NCI-H82 treated with DMSO at 0.1 percent for 48 hours (cell line): ENCODE data around the gene ERC2.
A peak's percentile ranks its signal among the peaks of the same experiment; 100 is the strongest.

Experiments
- DNase-seq: peaks from one replicate; lab custom pipeline; 2025; ENCODE audit not compliant: unreplicated experiment; lab: John Stamatoyannopoulos, UW

The ERC2 gene

DNA sequence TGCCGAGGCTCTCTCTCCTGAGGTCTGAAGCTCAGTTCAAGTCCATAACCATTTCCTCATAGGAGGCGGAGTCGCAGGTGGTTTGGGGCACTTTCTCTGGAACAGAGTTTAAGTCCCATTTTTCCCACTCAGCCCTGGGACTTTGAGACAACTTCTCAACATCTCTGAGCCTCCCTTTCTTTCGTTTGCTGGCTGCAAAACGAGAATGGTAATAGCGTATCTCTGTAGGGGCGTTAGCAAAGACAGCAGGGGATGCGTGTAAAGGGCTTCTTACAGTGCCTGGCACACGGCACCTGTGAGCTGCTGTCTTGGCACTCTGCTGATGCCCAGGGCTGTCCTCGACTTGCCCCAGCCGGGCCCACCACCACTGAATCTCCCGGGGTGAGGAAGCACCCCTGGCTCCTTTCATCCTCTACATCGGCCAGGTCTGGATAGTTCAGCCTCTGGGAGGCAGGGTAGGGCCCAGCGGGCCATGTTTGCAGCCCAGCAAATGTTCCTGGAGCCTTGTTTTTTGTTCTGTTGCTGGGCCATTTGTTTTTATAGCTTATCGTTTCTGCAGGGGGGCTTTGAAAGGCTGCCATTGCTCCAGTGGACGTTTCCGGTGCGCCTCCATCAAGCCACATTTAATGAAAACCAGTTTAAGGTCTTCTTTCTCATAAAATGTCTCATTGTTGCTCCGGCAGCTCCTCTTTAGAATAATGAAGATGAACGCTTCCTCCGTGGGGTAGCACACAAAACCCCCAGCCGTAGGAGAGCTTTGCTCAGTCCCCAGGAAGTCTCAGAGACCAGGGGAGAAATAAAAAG is 921.2 kb downstream of the ERC2 start:
- no peak for DNase-seq

GRCh38 chr3:55545995-55546394 is 922.3 kb downstream of the ERC2 start:
- DNase-seq = peak; percentile 1

DNA sequence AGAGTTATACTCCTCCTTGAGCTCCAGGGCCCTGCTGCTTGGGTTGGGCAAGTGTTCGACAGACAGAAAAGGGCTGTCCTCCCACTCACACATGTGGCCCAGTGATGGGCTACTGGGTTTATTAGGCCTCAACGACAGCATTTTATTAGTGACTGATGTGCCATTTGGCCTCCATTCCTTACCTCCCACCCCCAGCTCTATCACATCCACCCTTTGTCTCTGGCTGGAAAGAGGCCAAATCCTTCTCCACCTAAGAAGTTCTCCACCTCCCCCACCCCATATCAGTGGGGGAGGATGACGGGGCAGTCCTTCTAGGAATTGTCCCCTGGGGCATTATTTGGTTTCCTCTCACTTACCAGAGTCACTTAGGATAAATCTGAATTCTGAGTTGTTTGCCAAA is 924.0 kb downstream of the ERC2 start:
- no peak for DNase-seq

DNA sequence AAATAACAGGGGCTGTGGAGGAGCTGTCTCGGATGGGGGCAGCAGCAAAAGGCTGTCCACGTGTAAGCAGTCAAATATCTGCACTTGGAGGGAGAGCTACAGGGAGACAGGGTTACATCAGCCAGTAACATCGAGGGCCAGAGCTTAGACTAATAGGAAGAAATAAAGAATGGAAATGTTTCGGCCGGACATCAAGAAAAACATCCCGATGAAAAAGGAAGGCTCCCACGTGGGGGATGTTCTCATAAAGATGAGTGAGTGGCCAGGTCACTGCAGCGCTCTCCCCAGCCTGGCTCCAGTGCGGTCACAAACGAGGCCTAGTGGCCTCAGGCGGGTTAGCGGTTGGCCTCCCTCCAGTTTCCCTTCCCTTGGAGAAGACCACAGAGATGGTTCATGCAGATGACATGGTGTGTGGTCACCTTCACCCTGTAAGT is 925.1 kb downstream of the ERC2 start:
- no peak for DNase-seq

DNA sequence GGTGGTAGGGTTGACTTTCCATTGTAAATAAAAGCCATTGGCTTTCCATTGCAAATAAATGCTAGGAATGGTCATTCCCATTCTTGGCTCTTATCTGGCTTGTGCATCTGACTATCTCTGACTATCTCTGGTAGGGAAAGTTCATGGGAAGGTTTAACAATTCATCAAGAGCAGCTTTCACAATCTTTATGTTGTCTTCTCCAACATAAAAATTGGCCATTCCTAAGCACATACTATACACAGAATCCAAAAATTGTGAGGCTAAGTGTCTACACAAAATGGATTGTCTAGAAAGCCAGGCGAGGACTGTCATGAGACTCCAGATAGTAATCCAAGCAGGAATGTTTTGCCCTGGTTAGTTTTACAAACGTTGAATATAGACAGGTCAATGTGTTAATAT is 926.8 kb downstream of the ERC2 start:
- no peak for DNase-seq

DNA sequence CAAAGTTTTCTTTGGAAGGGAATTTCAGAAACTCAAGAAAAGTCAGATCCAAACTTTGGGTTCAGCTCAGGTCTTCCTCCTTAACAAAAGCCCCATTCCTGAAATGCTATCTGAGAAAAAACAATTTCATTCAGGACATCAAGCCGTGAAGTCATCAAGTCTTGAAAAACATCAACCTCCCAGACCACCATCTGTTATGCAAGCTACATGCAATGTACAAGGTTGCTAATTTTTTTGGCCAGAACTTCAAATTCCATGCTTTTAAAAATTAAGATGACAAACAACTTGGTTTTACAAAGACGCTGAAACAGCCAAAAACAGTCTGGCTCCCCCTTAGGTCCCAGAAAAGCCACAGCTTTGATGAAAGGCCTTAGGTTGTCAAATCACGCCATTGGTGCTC is 927.3 kb downstream of the ERC2 start:
- DNase-seq = no peak

- DNase-seq = no peak
These were observed 927.7 kb downstream of the ERC2 start for GRCh38 chr3:55540579-55540978.

GRCh38 chr3:55538158-55538557 is 930.1 kb downstream of the ERC2 start:
- DNase-seq = no peak

GRCh38 chr3:55537563-55537962 is 930.7 kb downstream of the ERC2 start:
- DNase-seq = no peak

- DNase-seq = no peak
These were observed 931.1 kb downstream of the ERC2 start for GRCh38 chr3:55537129-55537528.

- DNase-seq = no peak
These were observed 933.4 kb downstream of the ERC2 start for GRCh38 chr3:55534876-55535275.

GRCh38 chr3:55532806-55533205 is 935.5 kb downstream of the ERC2 start:
- no peak for DNase-seq

GRCh38 chr3:55531321-55531720 is 936.9 kb downstream of the ERC2 start:
- no peak for DNase-seq

GRCh38 chr3:55527361-55527760 is 940.9 kb downstream of the ERC2 start:
- DNase-seq = no peak

GRCh38 chr3:55526332-55527030 is 941.8 kb downstream of the ERC2 start:
- no peak for DNase-seq

DNA sequence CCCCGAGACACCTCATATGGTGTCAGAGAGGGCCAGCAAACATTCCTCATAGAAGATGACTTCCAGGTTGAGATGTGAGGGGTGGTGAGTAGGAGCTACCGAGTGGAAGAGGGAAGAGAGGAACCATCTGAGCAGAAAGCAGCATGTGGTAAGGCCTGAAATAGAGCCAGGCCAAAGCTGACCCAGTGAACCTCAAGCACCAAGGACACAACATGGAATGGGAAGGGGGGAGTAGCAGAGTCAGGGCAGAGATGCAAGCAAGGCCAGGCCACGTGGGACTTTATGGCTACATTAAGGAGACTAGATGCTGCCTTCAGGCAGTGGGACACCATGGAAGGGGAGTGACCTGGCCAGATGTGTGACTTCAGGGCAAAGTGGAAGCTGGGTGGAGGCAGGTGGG is 942.8 kb downstream of the ERC2 start:
- no peak for DNase-seq

GRCh38 chr3:55524565-55525244 is 943.6 kb downstream of the ERC2 start:
- DNase-seq = no peak

GRCh38 chr3:55523471-55523870 is 944.8 kb downstream of the ERC2 start:
- DNase-seq = no peak

- no peak for DNase-seq
These were observed 946.4 kb downstream of the ERC2 start for GRCh38 chr3:55521738-55522421.

GRCh38 chr3:55521064-55521737 is 947.1 kb downstream of the ERC2 start:
- DNase-seq = no peak

GRCh38 chr3:55519019-55519418 is 949.2 kb downstream of the ERC2 start:
- DNase-seq = no peak
